Liver (tissue), 9 donors: ENCODE results near the gene FICD. TPM values are rescaled to one million over a fixed set of nuclear protein-coding genes. Genes with fewer than 3 reads are reported as not detected.

Experiments
- DNase-seq: peaks from one replicate; pipeline ENCODE4 v3.0.0-alpha.2; 2017; ENCODE audit warnings: low spot score
- H3K27ac ChIP-seq, 2 donors: one replicate each; pipeline ENCODE4 v1.7.0; 2013; ENCODE audit warnings: inconsistent platforms in 2 of 2, low read length in 2 of 2, control low read depth in 1 of 2, low read depth in 1 of 2, mild to moderate bottlenecking in 1 of 2
- H3K27me3 ChIP-seq, 4 donors: one replicate each; pipeline versions ENCODE4 v1.6.1 to v1.7.0; 2013; ENCODE audit warnings: low read length in 3 of 4, inconsistent platforms in 1 of 4, mild to moderate bottlenecking in 1 of 4, moderate library complexity in 1 of 4; ENCODE audit not compliant: control insufficient read depth in 4 of 4, insufficient read depth in 4 of 4
- H3K36me3 ChIP-seq, 4 donors: one replicate each; pipeline versions ENCODE4 v1.6.1 to v1.7.0; 2013; ENCODE audit warnings: low read length in 3 of 4, mild to moderate bottlenecking in 3 of 4, low read depth in 1 of 4, moderate library complexity in 1 of 4; ENCODE audit not compliant: control insufficient read depth in 4 of 4, insufficient read depth in 3 of 4
- H3K4me1 ChIP-seq, 4 donors: one replicate each; pipeline versions ENCODE4 v1.6.1 to v1.7.0; 2013; ENCODE audit warnings: low read length in 3 of 4, mild to moderate bottlenecking in 3 of 4, moderate library complexity in 1 of 4; ENCODE audit not compliant: control insufficient read depth in 4 of 4, insufficient read depth in 4 of 4
- H3K4me3 ChIP-seq, 3 donors: one replicate each; pipeline versions ENCODE4 v1.6.1 to v1.7.0; 2013; ENCODE audit warnings: low read length in 3 of 3, control low read depth in 1 of 3, low read depth in 1 of 3, mild to moderate bottlenecking in 1 of 3
- H3K9ac ChIP-seq, 2 donors: one replicate each; pipeline ENCODE4 v1.7.0; 2013; ENCODE audit warnings: low read length in 2 of 2, mild to moderate bottlenecking in 2 of 2, moderate library complexity in 2 of 2, control low read depth in 1 of 2, low read depth in 1 of 2
- H3K9me3 ChIP-seq, 4 donors: one replicate each; pipeline versions ENCODE4 v1.6.1 to v1.7.0; 2013; ENCODE audit warnings: low read length in 3 of 4; ENCODE audit not compliant: control insufficient read depth in 4 of 4
- EGR1 ChIP-seq, 2 donors: IDR thresholded peaks; 2 replicates each; pipeline ENCODE4 v1.6.1; 2016 to 2018; ENCODE audit warnings: antibody characterized with exemption in 2 of 2, low read depth in 2 of 2
- FOXA1 ChIP-seq: IDR thresholded peaks from 2 replicates; pipeline ENCODE4 v1.6.1; 2016; ENCODE audit warnings: antibody characterized with exemption
- FOXA2 ChIP-seq: IDR thresholded peaks from 2 replicates; pipeline ENCODE4 v1.6.1; 2016; ENCODE audit warnings: antibody characterized with exemption
- GABPA ChIP-seq, 2 donors: IDR thresholded peaks in 1 of 2; conservative IDR thresholded peaks in 1 of 2; 2 replicates each; pipeline ENCODE4 v1.6.1; 2016; ENCODE audit warnings: antibody characterized with exemption in 2 of 2, mild to moderate bottlenecking in 1 of 2, moderate library complexity in 1 of 2
- HNF4A ChIP-seq, 2 donors: conservative IDR thresholded peaks; 2 replicates each; pipeline ENCODE4 v1.6.1; 2016; ENCODE audit warnings: antibody characterized with exemption in 2 of 2, mild to moderate bottlenecking in 2 of 2
- HNF4G ChIP-seq: IDR thresholded peaks from 2 replicates; pipeline ENCODE4 v1.6.1; 2016; ENCODE audit warnings: antibody characterized with exemption
- JUND ChIP-seq, 2 donors: IDR thresholded peaks; 2 replicates each; pipeline ENCODE4 v1.6.1; 2016; ENCODE audit warnings: antibody characterized with exemption in 2 of 2
- NR2F2 ChIP-seq: IDR thresholded peaks from 2 replicates; pipeline ENCODE4 v1.6.1; 2016; ENCODE audit warnings: antibody characterized with exemption
- RXRA ChIP-seq, 2 donors: IDR thresholded peaks; 2 replicates each; pipeline ENCODE4 v1.6.1; 2017 to 2018; ENCODE audit warnings: antibody characterized with exemption in 2 of 2, mild to moderate bottlenecking in 1 of 2
- SP1 ChIP-seq: IDR thresholded peaks from 2 replicates; pipeline ENCODE4 v1.6.1; 2018; ENCODE audit warnings: antibody characterized with exemption, mild to moderate bottlenecking
- TAF1 ChIP-seq: conservative IDR thresholded peaks from 2 replicates; pipeline ENCODE4 v1.6.1; 2016; ENCODE audit warnings: antibody characterized with exemption, mild to moderate bottlenecking
- YY1 ChIP-seq: IDR thresholded peaks from 2 replicates; pipeline ENCODE4 v1.6.1; 2016; ENCODE audit warnings: antibody characterized with exemption, mild to moderate bottlenecking
- WGBS: extraction: QIAGEN DNeasy Blood & Tissue Kit; methylation state at CpG from one replicate; pipeline ENCODE4 v1.1.7; 2013; 5-methylcytosine and 5-hydroxymethylcytosine counted together
- polyA plus RNA-seq, 2 donors: library from polyadenylated mRNA; stranded (reverse) in 1 of 2; unstranded in 1 of 2; fragments of 200-250 nt in 1 of 2; fragments of >200 nt in 1 of 2; fragmentation: Nextera tagmentation in 1 of 2; extraction: Ambion mirVana in 1 of 2; gene quantifications; one replicate each; pipeline versions ENCODE4 v1.2.1 to v1.2.3, GENCODE V29; 2013 to 2015
- total RNA-seq, 2 donors: library from RNA; depleted of rRNA; stranded (reverse); fragments of >200 nt; gene quantifications; one replicate each; pipeline ENCODE4 v1.2.3, GENCODE V29; 2014
- TF ChIP-seq, protein P1 (sequence below): fragments of 150-350 bp; IDR thresholded peaks from 2 replicates; pipeline ENCODE4 v1.5.1; 2017; ENCODE audit warnings: improper control_type of control experiment, low read depth, low read length; ENCODE audit not compliant: missing input control
- TF ChIP-seq, protein P2 (sequence below): IDR thresholded peaks from 2 replicates; pipeline ENCODE4 v1.6.1; 2016; ENCODE audit warnings: antibody characterized with exemption, mild to moderate bottlenecking
- TF ChIP-seq, protein P3 (sequence below): IDR thresholded peaks from 2 replicates; pipeline ENCODE4 v1.6.1; 2016; ENCODE audit warnings: antibody characterized with exemption
- donor health status: healthy.
- donor health status: healthy.
- donor health status: healthy.
- donor health status: healthy.
- donor health status: healthy.

Gene FICD
- total and polyA plus RNA-seq, 4 donors = 3.6 to 20.9 (median 6.6) TPM

DNA sequence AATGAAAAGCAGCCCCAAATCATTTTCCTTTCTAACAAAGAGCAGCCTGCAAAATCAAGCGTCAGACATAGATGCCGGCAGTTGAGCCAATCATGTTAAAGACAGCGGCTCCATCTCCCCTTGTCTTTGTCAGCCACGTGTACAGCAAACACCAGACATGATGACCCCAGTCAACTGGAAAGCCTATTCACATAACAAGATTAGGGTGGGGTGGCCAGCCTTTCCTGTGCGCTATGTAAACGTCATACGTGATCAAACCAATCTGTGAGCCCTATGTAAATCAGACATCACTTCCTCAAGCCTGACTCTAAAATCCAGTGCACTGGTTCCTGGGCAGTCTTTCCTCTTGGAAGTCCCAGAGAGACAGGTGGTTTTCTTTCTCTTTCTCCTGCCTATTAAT, 9.9 kb upstream of the FICD start:
- H3K27ac ChIP-seq = no peak overlapping the region
- H3K9ac ChIP-seq = no peak overlapping the region
- WGBS = 69% methylated on average over 7 of the region's 7 CpGs

DNA sequence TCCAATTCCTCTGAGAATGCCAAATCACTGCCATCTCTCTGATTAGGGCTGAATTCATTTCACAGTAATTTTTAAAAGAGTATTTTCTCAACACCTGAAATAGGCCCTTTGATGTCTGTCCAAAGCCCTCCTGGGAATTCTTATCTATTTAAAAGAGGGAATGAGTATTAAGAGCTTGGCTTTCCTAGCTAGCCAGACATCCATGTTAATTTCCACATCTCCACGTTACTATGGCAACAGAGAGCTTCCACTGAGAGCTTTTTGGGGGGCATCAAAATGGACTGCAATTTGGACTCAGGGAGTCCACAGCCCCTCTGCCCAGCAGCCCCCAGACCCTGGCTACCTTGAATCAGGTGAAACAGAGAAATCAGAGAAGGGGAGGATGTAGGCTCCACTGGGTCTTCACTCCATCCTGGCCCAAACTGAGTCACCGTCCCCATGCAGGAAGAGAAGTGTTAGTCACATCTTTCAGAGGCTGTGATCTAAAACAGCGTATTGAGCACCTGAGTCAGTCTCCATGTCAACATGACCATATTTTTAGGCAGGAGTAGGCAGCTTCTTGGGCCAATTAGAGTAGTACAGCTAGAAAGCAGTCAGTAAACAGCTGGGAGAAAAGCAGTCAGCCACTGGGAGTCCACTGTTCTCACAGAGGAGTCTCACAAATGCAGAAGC, 7.0 kb upstream of the FICD start:
- Histone ChIP-seq H3K9me3 (peaks cover under 1 to 9% (median 2%) of the 10 kb centered on the region in 4 donors), H3K36me3 (no peaks in the 10 kb centered on the region), H3K9ac (no peak overlapping the region), H3K4me1 (peaks cover 0 to 3% (median 0%) of the 10 kb centered on the region in 4 donors), H3K27ac (no peak overlapping the region), H3K4me3 (no peak overlapping the region), H3K27me3 (peaks cover 0 to 5% (median 0%) of the 10 kb centered on the region in 4 donors)
- 58% methylated on average over 3 of the region's 3 CpGs for WGBS
- DNase-seq = no peak
- no peak for TF ChIP-seq FOXA2
- TF ChIP-seq, protein P1, sequence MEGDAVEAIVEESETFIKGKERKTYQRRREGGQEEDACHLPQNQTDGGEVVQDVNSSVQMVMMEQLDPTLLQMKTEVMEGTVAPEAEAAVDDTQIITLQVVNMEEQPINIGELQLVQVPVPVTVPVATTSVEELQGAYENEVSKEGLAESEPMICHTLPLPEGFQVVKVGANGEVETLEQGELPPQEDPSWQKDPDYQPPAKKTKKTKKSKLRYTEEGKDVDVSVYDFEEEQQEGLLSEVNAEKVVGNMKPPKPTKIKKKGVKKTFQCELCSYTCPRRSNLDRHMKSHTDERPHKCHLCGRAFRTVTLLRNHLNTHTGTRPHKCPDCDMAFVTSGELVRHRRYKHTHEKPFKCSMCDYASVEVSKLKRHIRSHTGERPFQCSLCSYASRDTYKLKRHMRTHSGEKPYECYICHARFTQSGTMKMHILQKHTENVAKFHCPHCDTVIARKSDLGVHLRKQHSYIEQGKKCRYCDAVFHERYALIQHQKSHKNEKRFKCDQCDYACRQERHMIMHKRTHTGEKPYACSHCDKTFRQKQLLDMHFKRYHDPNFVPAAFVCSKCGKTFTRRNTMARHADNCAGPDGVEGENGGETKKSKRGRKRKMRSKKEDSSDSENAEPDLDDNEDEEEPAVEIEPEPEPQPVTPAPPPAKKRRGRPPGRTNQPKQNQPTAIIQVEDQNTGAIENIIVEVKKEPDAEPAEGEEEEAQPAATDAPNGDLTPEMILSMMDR = no peak
- no peak for TF ChIP-seq FOXA1
- no peak for TF ChIP-seq RXRA (IDR thresholded peaks at IDR 0.05)
- no peak for TF ChIP-seq JUND (IDR thresholded peaks at IDR 0.05)
- no peak for TF ChIP-seq GABPA (IDR thresholded peaks at IDR 0.05 in 1 of 2, conservative IDR thresholded peaks at IDR 0.05 in 1 of 2)
- no peak for TF ChIP-seq YY1
- TF ChIP-seq EGR1 (IDR thresholded peaks at IDR 0.05; ENCODE audit: low read depth in 2 of 2) = no peak
- no peak for TF ChIP-seq SP1

More for the DNA sequence above, 9.9 kb upstream of the FICD start:
- TF ChIP-seq TAF1 (no peak), HNF4A (conservative IDR thresholded peaks at IDR 0.05) (no peak), HNF4G (no peak), SP1 (no peak), JUND (IDR thresholded peaks at IDR 0.05) (no peak), NR2F2 (no peak), FOXA1 (no peak)
- TF ChIP-seq, protein P2, sequence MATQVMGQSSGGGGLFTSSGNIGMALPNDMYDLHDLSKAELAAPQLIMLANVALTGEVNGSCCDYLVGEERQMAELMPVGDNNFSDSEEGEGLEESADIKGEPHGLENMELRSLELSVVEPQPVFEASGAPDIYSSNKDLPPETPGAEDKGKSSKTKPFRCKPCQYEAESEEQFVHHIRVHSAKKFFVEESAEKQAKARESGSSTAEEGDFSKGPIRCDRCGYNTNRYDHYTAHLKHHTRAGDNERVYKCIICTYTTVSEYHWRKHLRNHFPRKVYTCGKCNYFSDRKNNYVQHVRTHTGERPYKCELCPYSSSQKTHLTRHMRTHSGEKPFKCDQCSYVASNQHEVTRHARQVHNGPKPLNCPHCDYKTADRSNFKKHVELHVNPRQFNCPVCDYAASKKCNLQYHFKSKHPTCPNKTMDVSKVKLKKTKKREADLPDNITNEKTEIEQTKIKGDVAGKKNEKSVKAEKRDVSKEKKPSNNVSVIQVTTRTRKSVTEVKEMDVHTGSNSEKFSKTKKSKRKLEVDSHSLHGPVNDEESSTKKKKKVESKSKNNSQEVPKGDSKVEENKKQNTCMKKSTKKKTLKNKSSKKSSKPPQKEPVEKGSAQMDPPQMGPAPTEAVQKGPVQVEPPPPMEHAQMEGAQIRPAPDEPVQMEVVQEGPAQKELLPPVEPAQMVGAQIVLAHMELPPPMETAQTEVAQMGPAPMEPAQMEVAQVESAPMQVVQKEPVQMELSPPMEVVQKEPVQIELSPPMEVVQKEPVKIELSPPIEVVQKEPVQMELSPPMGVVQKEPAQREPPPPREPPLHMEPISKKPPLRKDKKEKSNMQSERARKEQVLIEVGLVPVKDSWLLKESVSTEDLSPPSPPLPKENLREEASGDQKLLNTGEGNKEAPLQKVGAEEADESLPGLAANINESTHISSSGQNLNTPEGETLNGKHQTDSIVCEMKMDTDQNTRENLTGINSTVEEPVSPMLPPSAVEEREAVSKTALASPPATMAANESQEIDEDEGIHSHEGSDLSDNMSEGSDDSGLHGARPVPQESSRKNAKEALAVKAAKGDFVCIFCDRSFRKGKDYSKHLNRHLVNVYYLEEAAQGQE = no peak
- TF ChIP-seq, protein P3, sequence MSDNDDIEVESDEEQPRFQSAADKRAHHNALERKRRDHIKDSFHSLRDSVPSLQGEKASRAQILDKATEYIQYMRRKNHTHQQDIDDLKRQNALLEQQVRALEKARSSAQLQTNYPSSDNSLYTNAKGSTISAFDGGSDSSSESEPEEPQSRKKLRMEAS = no peak
- DNase-seq = no peak
- H3K36me3 ChIP-seq = no peaks in the 10 kb centered on the region
- H3K27me3 ChIP-seq = peaks cover 0 to 5% (median 0%) of the 10 kb centered on the region in 4 donors
- H3K4me3 ChIP-seq = no peak overlapping the region
- peaks cover 4 to 12% (median 6%) of the 10 kb centered on the region in 4 donors for H3K9me3 ChIP-seq
- H3K4me1 ChIP-seq = no peaks in the 10 kb centered on the region
